Activated naive CD4-positive, alpha-beta T cell treated with anti-CD3 and anti-CD28 coated beads, Interleukin-2, amount 50 U/mL, for 72 hours (primary cell): ENCODE measurements around the gene BDP1. TPM values are rescaled to one million over a fixed set of nuclear protein-coding genes. Genes with fewer than 3 reads are reported as not detected.
"Not testable (repeated sequence)": the region's sequence is repeated elsewhere in the genome, so short reads cannot be mapped to it uniquely, and the experiment has no call there.

Experiments used
- ATAC-seq, 2 donors: fragments of 150-1000 bp; cut with Tn5 transposase; 2 replicates each; pipeline ENCODE4 v1.10.0; 2021; ENCODE audit warnings: mild to moderate bottlenecking in 2 of 2, moderate library complexity in 2 of 2
- DNase-seq, 2 donors: peaks; one replicate each; pipeline ENCODE4 v3.0.0; 2021 to 2022; ENCODE audit warnings: low spot score in 2 of 2
- H3K27ac Mint-ChIP-seq, 2 donors: one replicate each; pipeline ENCODE4 v1.8.0; 2022; ENCODE audit warnings: mild to moderate bottlenecking in 2 of 2, mixed read lengths in 2 of 2
- H3K36me3 Mint-ChIP-seq, 2 donors: one replicate each; pipeline ENCODE4 v1.8.0; 2022; ENCODE audit warnings: mixed read lengths in 2 of 2
- H3K9me3 Mint-ChIP-seq, 2 donors: one replicate each; pipeline ENCODE4 v1.8.0; 2022; ENCODE audit warnings: mixed read lengths in 2 of 2
- total RNA-seq, 2 donors: library from RNA; stranded (reverse); gene quantifications; one replicate each; pipeline ENCODE4 v1.2.3, GENCODE V29; 2022

Gene BDP1
- total RNA-seq, 2 donors from 2014 or later: 24.9 to 33.7 TPM

DNA sequence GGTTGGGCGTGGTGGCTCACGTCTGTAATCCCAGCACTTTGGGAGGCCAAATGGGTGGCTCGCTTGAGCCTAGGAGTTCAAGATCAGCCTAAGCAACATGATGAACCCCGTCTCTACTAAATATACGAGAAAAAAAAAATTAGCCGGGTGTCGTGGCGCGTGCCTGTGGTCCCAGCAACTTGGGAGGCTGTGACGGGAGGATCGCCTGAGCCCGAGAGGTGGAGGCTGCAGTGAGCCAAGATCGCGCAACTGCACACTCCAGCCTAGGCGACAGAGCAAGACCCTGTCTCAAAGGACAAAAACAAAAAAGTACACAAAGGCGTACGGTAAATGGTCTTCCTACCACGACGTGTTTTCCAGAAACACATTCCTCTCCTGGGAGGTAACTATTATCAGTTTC, 538 bp upstream of the BDP1 start:
- ATAC-seq (no peak), DNase-seq (no peak)
- Mint-ChIP-seq H3K9me3 (no peaks in the 10 kb centered on the region), H3K27ac (peak overlapping the region; percentile 94 to 99), H3K36me3 (peaks cover 12 to 18% of the 10 kb centered on the region in 2 donors)

DNA sequence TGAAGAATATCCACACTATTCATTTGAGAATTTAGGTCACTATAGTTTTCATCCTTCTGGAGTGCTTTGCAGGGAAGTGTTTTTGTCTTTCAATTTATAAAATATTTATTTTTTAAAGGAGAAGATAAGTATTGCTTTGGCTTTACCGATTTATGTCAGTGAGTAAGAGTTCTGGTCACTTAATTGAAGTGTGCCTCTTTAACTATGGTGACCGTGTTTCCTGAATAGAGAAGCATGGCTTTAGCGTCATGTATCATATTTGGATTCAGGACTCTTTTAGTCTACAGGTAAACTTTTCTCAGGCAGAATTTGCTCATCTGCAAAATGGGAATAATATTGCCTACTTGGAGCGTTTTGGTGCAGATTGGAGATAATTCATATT, 902 bp downstream of the BDP1 start:
- ATAC-seq: no peak
- H3K27ac Mint-ChIP-seq: peak overlapping the region; percentile 94 to 99

DNA sequence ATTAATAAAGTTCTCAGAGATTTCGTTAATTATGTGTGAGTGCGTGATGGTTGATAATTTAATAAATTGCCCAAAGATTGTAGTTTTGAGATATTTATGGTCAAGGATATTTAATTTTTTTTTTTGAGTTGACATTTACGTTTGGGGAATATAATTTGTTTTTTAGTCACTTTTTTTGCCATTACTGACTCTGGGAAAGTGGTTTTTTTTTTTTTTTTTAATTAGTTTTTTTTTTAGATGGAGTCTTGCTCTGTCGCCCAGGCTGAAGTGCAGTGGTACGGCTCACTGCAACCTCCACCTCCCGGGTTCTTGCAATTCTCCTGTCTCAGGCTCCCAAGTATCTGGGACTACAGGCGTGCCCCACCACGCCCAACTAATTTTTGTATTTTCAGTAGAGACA, 1.7 kb downstream of the BDP1 start:
- Mint-ChIP-seq H3K27ac (peak overlapping the region; percentile 93 to 94), H3K36me3 (peaks cover 12 to 18% of the 10 kb centered on the region in 2 donors), H3K9me3 (no peaks in the 10 kb centered on the region)
- ATAC-seq (no peak), DNase-seq (no peak)

More for the DNA sequence above, 902 bp downstream of the BDP1 start:
- Mint-ChIP-seq H3K9me3 (no peaks in the 10 kb centered on the region), H3K36me3 (peaks cover 12 to 18% of the 10 kb centered on the region in 2 donors)
- no peak for DNase-seq

DNA sequence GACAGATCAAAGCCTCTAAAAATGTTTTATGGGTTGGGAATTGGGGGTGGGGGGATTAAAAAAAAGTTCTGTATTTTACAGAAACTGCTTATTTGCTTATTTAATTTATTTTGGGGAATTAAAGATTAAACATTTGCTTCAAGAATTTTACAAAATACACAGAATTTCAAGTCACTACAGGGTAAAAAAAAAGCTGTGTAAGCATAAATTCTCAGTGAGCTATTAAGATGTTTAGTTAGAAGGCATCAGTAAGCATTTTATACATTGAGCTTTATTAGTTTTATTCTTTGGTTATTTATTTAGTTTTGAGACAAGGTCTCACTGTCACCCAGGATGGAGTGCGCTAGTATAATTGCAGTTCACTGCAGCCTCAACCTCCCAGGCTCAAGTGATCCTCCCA, 5.2 kb downstream of the BDP1 start:
- no peak for DNase-seq
- no peak for ATAC-seq
- Mint-ChIP-seq H3K9me3 (no peaks in the 10 kb centered on the region), H3K27ac (no peak overlapping the region), H3K36me3 (peaks cover 11 to 26% of the 10 kb centered on the region in 2 donors)

- H3K9me3 Mint-ChIP-seq: no peaks in the 10 kb centered on the region
- H3K27ac Mint-ChIP-seq: no peak overlapping the region
- ATAC-seq (no peak), DNase-seq (no peak)
- peaks cover 4 to 19% of the 10 kb centered on the region in 2 donors for H3K36me3 Mint-ChIP-seq
Measured at GRCh38 chr5:71461360-71461759, 5.9 kb downstream of the BDP1 start.

DNA sequence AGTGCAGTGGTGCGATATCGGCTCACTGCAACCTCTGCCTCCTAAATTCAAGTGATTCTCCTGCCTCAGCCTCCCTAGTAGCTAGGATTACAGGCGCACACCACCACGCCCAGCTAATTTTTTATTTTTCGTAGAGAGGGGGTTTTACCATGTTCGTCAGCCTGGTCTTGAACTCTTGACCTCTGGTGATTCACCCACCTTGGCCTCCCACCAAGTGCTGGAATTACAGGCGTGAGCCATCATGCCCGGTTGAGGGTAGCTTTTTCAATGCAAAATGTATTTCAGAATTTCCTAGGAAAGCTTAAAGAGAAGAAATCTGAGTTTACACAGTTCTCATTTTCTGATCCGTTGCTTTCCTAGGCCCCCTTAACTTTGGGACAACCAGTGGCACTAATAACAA, 15.7 kb downstream of the BDP1 start:
- no peak overlapping the region for H3K27ac Mint-ChIP-seq
- ATAC-seq: no peak
- peaks cover 4 to 11% of the 10 kb centered on the region in 2 donors for H3K36me3 Mint-ChIP-seq
- DNase-seq: no peak
- H3K9me3 Mint-ChIP-seq: no peaks in the 10 kb centered on the region

GRCh38 chr5:71475788-71476384, 20.4 kb downstream of the BDP1 start:
- Mint-ChIP-seq H3K36me3 (peaks cover 0 to 36% of the 10 kb centered on the region in 2 donors), H3K9me3 (no peaks in the 10 kb centered on the region), H3K27ac (no peak overlapping the region)
- ATAC-seq (peak; percentile 45 to 57), DNase-seq (no peak)

GRCh38 chr5:71481441-71481840, 26.0 kb downstream of the BDP1 start:
- Mint-ChIP-seq H3K27ac (no peak overlapping the region), H3K9me3 (no peaks in the 10 kb centered on the region), H3K36me3 (peaks cover 10 to 46% of the 10 kb centered on the region in 2 donors)
- DNase-seq: no peak
- ATAC-seq: no peak

GRCh38 chr5:71482132-71482531, 26.7 kb downstream of the BDP1 start:
- no peak for ATAC-seq
- Mint-ChIP-seq H3K9me3 (no peaks in the 10 kb centered on the region), H3K36me3 (peaks cover 10 to 48% of the 10 kb centered on the region in 2 donors), H3K27ac (no peak overlapping the region)
- no peak for DNase-seq

- Mint-ChIP-seq H3K27ac (peak overlapping the region in 1 of 2 donors; percentile 15), H3K36me3 (peaks cover 10 to 53% of the 10 kb centered on the region in 2 donors), H3K9me3 (no peaks in the 10 kb centered on the region)
- ATAC-seq: no peak
- no peak for DNase-seq
Measured at GRCh38 chr5:71483355-71483754, 27.9 kb downstream of the BDP1 start.

DNA sequence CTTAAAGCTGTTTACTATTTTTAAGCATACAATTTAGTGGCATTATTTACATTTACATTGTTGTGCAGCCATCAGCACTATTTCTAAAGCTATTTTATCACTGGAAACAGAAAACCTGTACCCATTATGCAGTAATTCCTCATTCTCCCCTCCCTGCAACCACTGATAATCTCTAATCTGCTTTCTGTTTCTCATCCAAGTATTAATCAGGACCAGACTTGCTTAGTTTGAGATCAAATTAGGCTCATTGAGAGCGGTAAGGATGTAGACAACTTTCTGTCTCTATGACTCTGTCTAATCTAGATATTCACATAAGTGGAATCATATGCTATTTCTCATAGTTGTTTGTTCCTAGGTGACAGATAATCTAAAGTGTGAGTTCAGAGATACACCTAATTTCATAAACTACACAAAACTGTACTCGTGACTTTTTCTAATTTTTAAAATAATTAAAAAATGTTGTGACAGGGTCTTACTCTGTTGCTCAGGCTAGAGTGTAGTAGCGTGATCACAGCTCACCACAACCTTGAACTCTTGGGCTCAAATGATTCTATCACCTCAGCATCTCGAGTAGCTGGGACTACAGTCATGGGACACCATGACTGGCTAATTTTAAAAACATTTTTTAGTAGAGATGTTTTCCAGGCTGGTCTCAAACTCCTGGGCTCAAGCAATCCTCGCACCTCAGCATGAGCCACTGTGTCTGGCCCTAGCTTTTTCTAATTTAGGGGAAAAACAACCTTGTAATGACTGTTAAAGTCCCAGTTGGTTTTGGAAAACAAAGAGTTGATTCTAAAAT, 37.6 kb downstream of the BDP1 start:
- DNase-seq (no peak), ATAC-seq (no peak)
- H3K9me3 Mint-ChIP-seq: no peaks in the 10 kb centered on the region
- H3K27ac Mint-ChIP-seq: no peak overlapping the region
- H3K36me3 Mint-ChIP-seq: peaks cover 5 to 7% of the 10 kb centered on the region in 2 donors

DNA sequence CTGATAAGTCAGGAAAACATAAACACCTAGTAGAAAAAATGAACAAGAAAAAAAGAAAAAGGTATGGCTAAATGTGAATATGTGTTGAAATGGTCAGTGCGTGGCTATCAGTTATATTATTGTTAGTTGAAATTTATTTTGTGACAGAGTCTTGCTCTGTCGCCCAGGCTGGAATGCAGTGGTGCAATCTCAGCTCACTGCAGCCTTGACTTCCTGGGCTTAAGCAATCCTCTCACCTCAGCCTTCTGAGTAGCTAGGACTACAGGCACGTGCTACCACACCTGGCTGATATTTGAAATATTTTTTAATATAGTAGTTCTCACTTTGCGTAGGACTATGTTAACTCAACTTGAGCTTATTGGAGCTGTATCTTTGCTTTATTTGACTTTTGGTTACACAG, 38.8 kb downstream of the BDP1 start:
- H3K36me3 Mint-ChIP-seq, DNase-seq, H3K9me3 Mint-ChIP-seq, H3K27ac Mint-ChIP-seq, ATAC-seq: not testable (repeated sequence)

DNA sequence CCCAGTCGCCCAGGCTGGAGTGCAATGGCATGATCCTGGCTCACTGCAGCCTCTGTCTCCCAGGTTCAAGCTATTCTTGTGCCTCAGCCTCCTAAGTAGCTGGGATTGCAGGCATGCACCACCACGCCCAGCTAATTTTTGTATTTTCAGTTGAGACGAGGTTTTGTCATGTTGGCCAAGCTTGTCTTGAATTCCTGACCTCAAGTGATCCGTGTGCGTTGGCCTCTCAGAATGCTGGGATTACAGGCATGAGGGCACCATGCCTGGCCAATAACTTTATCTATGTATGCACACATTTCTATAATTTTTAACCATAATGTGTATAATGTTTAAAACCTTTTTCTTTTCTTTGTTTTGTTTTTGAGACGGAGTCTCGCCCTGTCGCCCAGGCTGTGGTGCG, 43.3 kb downstream of the BDP1 start:
- H3K36me3 Mint-ChIP-seq: peaks cover 0 to 17% of the 10 kb centered on the region in 2 donors
- H3K9me3 Mint-ChIP-seq, H3K27ac Mint-ChIP-seq, ATAC-seq, DNase-seq: not testable (repeated sequence)

- H3K36me3 Mint-ChIP-seq: peaks cover 5 to 36% of the 10 kb centered on the region in 2 donors
- DNase-seq: no peak
- H3K27ac Mint-ChIP-seq: no peak overlapping the region
- ATAC-seq: no peak
- H3K9me3 Mint-ChIP-seq: no peaks in the 10 kb centered on the region
Measured at GRCh38 chr5:71503536-71503935, 48.1 kb downstream of the BDP1 start.

DNA sequence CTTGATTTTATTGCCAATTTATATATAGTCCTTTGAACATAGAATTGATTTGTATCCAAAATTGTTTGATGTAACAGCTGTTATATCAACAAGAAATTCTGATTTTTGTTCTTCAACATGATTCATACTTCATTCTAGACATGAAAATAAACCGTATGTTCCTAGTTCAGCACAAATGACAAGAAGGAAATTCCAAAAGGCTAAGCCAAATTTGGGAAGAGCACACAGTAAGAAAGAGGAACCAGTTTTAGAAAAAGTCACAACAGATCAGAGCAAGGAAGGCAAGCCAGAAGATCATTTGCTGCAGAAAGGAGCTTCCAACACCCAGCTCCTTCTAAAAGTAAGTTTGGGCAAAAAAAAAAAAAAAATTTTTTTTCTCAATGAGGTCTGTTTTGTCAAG, 66.7 kb downstream of the BDP1 start:
- peak overlapping the region in 1 of 2 donors; percentile 62 for H3K27ac Mint-ChIP-seq
- peaks cover 14 to 27% of the 10 kb centered on the region in 2 donors for H3K36me3 Mint-ChIP-seq
- DNase-seq (no peak), ATAC-seq (no peak)
- no peaks in the 10 kb centered on the region for H3K9me3 Mint-ChIP-seq

- H3K36me3 Mint-ChIP-seq: peaks cover 19 to 21% of the 10 kb centered on the region in 2 donors
- not testable (repeated sequence) for H3K9me3 Mint-ChIP-seq, DNase-seq, ATAC-seq, H3K27ac Mint-ChIP-seq
Measured at GRCh38 chr5:71525611-71526010, 70.2 kb downstream of the BDP1 start.

GRCh38 chr5:71528206-71528605, 72.8 kb downstream of the BDP1 start:
- peak overlapping the region in 1 of 2 donors; percentile 29 for H3K27ac Mint-ChIP-seq
- DNase-seq: no peak
- no peak for ATAC-seq
- H3K36me3 Mint-ChIP-seq: peaks cover 13 to 17% of the 10 kb centered on the region in 2 donors
- H3K9me3 Mint-ChIP-seq: no peaks in the 10 kb centered on the region

DNA sequence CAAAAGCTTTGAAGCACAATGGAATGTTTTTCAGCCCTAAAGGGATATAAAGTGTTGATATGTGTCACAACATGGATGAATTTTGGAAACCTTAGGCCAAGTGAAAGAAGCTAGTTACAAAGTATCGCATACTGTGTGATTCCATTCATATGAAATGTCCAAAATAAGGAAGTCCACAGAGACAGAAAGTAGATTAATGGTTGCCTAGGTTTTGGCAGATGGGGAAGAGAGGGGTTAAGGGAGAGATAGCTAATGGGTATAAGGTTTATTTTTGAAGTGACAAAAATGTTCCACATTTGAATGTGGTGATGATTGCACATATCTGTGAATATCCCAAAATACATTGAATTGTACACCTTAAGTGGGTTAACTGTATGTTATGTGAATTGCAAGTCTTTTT, 74.2 kb downstream of the BDP1 start:
- H3K9me3 Mint-ChIP-seq: no peaks in the 10 kb centered on the region
- peaks cover 20 to 23% of the 10 kb centered on the region in 2 donors for H3K36me3 Mint-ChIP-seq
- no peak for DNase-seq

More for the DNA sequence above, 74.2 kb downstream of the BDP1 start:
- ATAC-seq: no peak
- H3K27ac Mint-ChIP-seq: no peak overlapping the region
